AG09319 (cell line): Measurements from ENCODE around the gene PLEKHA8.

Experiments
- DNase-seq: peaks from one replicate; pipeline ENCODE4 v3.0.0-alpha.2; 2010; ENCODE audit warnings: low read depth; ENCODE audit errors: extremely low read depth
- TF ChIP-seq, protein P1 (sequence below): IDR thresholded peaks from 2 replicates; pipeline ENCODE4 v1.5.1; 2011; ENCODE audit warnings: low read depth, mild to moderate bottlenecking, inconsistent platforms, low read length, moderate library complexity

Gene PLEKHA8

GRCh38 chr7:30135301-30136116 is 107.3 kb downstream of the PLEKHA8 start:
- DNase-seq, result peak; percentile 40
- TF ChIP-seq, protein P1, sequence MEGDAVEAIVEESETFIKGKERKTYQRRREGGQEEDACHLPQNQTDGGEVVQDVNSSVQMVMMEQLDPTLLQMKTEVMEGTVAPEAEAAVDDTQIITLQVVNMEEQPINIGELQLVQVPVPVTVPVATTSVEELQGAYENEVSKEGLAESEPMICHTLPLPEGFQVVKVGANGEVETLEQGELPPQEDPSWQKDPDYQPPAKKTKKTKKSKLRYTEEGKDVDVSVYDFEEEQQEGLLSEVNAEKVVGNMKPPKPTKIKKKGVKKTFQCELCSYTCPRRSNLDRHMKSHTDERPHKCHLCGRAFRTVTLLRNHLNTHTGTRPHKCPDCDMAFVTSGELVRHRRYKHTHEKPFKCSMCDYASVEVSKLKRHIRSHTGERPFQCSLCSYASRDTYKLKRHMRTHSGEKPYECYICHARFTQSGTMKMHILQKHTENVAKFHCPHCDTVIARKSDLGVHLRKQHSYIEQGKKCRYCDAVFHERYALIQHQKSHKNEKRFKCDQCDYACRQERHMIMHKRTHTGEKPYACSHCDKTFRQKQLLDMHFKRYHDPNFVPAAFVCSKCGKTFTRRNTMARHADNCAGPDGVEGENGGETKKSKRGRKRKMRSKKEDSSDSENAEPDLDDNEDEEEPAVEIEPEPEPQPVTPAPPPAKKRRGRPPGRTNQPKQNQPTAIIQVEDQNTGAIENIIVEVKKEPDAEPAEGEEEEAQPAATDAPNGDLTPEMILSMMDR, result no peak

GRCh38 chr7:30136117-30136731 is 108.0 kb downstream of the PLEKHA8 start:
- TF ChIP-seq, protein P1, result no peak
- DNase-seq, result no peak

DNA sequence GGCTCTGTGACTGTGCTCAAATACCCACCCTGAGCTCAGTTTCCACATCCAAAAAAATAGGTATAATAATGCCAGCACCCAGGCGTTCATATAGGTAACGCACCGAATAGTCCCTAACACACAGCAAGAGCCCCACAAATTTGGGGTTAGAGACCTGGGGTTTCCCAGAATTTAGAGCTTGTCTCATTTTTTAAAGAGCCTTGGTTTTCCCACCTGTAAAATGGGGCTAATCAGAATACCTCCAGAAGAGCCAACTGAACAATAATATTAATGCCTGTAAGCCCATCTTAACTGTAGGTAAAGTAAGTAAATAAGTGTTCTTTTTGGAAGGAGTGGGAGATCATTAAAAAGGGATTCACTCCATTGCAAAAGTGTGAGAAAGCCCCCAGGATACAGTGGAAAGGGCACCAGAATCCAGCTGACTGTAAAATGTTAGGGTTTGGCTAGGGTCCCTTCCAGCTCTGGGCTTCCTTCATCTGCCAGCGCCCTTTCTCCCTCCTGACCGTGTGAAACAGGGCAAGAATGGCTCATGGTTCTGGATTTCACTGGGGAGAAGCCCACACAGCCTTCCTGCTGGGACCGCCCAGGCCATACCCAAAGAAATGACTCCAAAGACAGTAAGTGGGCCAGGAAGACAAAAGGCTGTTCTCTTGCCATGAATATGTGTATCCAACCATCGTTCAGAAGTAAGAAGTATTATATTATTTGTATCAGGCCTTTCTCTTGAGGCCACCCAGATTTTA is 108.7 kb downstream of the PLEKHA8 start:
- no peak for DNase-seq

DNA sequence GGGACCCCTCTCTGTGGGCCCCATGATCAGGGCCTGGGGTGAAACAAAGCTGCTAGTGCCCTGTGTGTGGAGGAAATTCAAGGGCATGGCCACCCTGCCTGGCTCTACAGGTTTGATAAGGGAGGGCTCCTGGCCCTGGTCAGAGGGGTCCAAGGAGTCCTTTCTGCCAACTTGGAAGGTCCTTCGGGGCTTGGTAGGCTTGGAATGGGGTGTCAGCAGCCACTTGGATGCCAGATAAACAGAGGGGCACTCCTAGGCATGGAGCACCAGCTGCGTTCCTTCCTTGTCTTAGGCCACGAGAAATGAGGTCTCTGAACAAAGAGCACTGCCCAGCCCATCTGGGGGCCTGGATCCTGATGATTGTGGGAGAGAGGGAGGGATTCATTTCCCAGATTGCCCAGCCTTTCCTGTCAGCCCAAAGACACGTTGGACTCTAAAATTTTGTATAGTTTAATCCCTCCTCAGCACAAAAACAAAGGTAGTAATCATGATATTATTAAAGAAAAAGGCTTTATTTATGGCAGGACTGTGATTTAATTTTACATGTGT is 111.7 kb downstream of the PLEKHA8 start:
- no peak for DNase-seq
- TF ChIP-seq, protein P1, result no peak

More for the DNA sequence above, 108.7 kb downstream of the PLEKHA8 start:
- TF ChIP-seq, protein P1, result no peak

GRCh38 chr7:30140456-30140855 is 112.2 kb downstream of the PLEKHA8 start:
- DNase-seq, result no peak
- TF ChIP-seq, protein P1, result no peak

- TF ChIP-seq, protein P1, result no peak
- DNase-seq, result peak; percentile 22
Measured at GRCh38 chr7:30142710-30143109, 114.5 kb downstream of the PLEKHA8 start.
